ENCODE measurements around the gene GPC1.

GPC1 gene

DNA sequence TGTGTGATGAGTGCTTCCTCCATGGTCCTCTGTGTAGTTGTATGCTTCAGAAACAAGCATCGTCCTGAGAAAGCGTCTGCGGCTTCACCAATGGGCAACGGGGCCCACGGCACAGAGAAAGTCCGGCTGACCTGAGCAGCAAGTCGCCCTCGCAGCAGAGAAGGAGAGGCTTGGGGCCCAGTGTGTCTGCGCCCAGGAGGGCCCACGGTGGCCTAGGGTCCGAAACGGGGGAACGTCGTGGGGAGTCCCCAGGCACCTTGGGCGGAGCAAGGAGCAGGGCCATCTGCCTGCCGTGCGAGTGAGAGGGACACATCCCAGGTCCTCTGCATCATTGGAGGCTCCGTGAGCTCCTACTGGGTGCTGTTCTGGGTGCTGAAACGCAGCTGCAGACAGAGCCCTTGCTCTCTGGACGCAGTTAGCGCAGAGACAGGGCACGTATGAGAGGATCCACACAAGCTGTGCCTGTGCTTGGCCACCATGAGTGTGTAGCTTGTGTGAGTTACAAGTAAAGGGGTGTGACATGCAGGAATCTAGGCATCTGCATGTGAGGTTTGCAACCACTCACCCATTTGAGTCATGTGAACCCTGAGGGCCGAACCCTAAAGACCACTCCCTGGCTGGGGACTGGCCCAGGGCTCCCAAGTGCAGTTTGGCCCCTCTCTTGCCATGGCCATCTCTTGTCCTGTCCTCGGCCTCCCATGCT lies 10.6 kb downstream of the GPC1 start:
- no peak for DNase-seq (ENCODE audit: low spot score)

DNA sequence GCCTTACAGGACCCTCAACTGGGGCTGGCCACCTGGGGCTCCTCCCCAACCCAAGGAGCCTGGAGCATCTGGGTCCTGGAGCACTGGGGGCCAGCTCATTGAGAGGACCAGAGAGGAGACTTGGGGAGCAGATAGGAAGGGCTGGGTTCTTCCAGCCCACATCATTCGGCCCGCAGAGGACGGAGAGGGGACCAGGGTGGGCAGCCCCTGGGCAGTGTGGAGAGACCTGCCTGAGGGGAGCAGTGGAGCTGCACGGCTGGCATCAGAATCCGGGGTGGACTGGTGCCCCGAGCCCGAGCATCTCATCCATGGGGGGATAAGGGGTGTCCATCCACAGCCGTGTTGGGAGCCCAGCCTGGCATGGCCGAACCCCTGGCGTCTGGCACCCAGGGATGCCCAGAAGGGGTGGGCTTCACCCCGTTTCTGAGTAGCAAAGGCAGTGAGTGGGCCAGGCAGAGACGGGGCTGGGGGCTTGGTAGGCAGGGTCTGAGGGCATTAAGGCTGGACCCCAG lies 11.3 kb downstream of the GPC1 start:
- no peak for DNase-seq (ENCODE audit: low spot score)

DNA sequence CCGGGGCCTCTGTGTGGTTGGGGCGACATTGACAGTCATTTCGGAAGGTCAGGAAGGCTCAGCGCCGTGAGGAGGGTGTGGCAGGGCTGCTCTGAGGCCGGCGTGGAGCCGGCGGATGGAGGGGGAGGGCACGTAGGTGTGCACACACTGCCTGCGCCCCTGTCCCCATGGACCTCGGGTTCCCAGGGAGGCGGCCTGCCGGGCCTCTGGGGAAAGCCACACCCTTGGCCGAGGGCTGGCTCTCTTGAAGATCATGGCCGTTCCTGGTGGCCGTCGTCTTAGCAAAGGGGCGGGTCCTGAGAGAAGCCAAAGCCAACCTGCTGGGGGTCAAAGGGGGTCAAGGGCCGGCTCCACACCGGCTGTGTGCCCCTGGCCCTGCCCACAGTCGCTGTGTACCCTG lies 11.9 kb downstream of the GPC1 start:
- DNase-seq (ENCODE audit: low spot score): no peak

DNA sequence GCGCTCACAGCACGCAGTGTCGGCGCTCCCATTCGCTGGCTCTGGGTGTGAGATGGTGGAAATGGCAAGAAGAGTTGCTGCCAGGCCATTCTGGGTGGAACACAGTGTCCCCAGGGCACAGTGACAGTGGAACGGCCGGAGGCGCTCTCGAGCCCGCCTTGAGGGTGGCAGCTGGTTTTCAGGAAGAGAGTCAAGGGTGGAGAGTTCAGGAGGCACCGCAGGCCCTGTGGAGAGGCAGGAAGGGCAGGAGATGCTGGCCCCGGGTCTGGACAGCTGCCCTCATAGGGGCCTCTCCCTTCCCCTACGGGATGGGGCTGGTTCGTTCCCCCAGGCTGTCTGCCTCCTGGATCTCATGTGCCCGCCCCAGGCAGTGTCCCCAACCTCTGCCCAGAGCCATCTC lies 12.5 kb downstream of the GPC1 start:
- DNase-seq (ENCODE audit: low spot score): no peak

DNA sequence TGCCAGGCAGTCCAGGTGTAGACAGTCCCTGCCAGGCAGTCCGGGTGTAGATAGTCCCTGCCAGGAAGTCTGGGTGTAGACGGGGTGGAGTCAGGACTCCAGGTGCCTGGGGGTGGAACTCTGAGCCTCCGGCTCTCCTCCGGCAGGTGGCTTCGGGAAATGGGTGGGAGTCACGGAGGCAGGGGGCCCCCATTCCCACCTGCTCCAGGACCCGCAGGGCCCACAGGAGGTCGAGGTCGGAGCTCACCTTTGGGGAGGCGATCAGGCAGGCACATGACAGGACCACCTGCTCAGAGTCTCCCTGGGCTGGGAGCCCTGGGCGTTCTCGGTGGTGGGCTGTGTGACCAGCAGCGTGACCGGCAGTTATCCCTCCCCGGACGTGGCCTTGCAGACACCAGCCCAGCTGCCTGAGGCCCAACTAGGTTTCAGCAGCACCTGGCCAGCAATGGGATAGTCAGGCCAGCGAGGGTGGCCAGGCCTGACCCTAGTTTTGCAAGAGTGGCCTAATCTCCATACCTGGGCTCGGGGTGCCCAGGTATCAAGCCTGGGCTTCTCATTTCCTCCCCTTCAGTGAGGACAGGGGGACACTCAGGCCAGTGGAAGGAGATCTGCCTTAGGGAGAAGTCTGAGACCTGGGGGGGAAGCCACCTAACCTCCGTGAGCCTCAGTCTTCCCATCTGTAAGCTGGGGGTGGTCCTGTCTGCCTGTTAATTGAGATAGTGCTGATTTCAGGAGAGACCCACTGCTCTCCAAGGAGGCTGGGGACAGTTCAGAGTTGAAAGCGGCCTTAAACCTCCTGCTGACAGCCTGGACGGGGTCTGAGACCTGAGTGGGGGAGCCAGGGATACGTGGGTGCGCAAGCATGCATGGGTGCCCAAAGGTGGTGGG lies 13.2 kb downstream of the GPC1 start:
- no peak for DNase-seq (ENCODE audit: low spot score)

DNA sequence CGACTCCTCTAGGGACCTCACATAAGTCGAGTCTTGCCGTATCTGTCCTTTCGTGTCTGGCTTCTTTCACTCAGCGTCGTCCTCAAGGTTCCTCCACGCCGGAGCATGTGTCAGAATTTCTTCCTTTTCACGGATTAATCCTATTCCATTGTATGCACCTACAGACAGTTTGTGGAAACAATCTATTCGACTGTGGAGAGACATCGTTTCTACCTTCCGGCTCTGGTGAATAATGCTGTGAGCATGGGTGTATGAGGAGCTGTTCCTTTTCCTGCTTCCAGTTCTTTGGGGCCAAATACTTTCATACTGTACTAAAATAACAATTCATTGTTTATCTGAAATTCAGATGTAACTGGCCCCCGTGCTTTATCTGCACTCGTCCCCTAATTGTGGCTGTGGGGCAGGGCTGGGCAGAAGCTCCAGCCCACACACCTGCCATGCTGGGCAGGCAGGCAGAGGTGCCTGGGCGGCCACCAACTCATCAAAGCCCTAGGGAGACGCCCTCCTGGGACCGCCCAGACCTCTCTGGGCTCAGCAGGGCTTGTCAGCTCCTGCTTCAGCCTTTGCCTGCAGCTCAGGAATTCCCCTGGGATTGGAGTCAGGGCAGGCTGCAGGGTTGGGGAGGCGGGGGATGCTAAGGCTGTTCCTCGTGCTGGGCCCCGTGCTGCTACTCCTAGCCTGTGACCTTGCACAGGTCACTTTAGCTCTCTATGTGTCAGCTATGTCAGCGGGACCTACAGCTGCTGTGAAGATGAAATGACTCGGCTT lies 14.5 kb downstream of the GPC1 start:
- no peak for DNase-seq (ENCODE audit: low spot score)

DNA sequence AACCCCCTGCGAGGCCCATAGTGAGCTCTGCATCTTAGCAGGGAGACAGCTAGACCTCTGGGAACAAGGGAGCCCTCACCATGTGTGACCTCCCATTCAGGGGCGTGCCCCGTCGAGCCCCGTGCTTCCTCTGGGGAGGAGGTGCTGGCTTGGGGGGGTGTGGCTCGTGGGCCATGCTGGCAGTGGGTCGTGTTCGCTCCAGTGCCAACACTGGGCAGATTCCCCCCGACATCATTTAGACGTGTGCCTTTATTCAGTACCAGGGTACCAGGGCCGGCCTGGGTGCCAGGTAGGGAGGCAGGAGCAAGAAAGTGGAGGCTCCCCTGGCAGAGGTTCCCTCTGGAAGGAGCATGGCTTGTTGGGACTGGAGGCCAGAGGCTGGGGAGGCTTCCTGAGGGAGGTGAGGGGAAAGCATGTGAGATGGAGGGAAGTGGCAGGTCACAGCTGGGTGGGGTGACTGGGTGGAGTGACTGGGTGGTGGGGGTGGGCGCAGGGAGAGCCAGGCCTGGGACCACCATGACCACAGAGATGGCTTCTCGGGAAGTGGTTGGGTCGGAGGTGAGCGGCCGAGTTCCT lies 15.2 kb downstream of the GPC1 start:
- no peak for DNase-seq (ENCODE audit: low spot score)

DNA sequence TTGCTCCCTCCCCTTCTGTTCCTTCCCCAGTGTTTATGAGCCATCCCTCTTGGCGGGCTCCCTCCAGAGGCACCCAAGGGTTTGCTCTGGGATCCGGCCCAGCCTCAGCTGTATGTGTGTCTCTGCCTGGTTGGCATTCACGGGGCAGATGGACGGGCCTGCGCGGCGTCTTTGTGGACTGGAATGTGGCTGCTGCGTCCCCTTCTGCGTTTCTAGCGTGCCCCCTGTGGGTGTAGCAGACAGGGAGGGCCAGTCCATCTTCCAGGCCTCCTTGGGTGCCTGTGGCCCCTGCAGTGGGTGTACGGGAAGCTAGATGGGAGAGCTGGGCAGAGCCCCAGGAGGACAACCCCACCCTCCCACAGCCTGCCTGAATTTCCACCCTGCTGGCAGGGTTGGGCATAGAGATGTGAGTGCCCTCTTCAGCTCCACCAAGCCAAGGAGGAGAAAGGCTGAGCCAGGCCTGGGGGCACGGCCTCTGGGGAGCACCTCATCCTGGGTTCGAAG lies 15.7 kb downstream of the GPC1 start:
- no peak for DNase-seq (ENCODE audit: low spot score)

DNA sequence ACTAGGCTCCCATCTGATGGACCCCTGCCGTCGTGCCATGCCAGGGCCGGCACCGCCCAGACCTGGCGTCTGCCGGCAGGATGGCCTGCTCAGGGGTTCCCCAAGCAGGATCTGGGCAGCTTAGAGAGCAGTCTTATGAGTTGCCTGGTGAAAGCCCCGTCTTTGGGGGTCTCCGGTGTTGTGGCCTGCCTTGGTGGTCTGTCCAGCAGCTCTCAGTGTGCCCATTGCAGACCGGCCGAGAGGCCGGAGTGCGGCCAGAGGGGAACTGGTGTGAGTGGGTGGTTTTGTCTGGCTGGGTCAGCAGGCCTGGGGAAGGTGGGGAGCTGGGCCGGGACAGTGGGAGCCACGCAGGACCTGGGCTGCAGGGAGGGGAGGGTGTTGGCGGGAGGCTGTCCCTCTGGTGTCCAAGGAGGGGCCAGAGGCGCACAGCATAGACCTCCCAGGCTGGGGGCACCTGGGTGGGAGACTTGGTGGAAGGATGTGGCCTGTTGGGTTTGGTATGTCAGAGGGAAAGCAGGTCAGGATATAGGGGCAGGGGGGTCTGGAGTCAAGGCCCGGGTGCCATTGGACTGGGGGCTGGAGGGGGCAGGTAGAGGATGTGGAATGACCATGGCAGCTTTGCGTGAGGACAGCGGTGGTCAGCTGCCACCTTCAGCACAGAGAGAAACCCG lies 16.5 kb downstream of the GPC1 start:
- no peak for DNase-seq (ENCODE audit: low spot score)

DNA sequence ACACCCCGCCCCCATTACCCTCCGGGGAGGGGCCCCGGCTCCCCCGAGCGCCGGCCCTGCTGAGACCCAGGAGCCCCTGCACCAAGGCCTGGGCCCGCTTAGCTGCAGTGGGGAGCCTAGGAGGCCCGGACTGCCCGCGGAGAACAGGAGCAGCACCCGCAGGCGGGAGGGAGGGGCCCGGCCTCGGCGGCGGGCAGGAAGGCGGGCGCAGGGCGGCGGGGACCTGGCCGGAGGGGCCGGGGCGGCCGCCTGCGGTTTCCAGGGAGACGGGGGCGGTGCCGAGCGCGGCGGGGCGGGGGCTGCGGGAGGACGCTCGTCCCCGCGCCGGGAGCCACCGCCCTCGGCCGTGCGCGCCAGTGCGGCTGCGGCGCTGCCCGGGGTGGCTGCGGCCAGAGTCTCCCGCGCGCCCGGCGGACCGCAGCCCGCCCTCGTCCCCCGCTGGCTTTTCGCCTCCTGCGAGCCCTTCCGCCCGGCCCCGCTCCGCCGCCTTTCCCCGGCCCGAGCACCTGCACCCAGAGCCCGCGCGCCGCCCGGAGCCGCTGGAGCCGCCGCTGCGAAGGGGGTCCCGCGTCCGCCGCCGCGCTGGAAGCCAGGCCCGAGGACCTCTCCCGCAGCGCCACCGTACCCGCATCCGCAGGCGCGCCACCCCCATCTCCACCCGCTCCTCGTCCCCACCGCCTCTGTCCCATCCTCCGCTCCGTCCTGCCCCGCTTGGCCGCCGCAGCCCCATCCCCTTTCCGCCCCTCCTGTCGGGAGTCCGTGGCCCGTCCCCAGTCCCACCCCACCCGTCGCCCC lies 17.2 kb downstream of the GPC1 start:
- no peak for DNase-seq (ENCODE audit: low spot score)

DNA sequence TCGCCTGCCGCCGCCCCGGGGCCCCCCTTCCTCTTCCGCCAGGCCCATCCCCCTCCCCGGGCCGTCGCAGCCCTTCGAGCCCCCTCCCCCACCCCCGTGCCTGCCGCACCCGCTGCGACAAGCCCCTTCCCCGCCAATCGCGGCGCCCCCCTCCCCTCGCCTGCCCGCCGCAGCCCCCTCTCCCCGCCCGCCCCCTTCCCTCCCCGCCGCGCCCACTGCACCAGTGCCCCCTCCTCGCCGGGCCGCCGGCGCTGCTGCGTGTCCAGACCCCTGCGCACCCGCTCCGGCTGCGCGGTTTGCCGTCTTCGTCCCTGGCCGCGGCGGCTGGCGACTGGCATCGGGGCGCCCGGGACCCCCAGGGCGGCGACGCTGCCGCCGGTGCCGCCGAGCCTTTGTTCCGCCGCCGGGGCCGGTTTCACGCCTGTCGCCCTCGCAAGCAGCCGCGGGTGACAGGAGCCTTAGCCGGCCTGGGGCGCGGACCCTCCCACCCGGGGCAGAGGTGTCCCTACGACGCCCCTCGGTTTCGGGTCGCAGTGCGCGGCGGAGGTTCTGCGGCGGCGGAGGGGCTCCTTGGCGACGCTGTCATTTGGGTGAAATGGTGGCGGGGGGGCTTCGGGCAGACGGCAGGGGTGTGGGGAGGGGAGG lies 18.1 kb downstream of the GPC1 start:
- DNase-seq (ENCODE audit: low spot score): no peak

DNA sequence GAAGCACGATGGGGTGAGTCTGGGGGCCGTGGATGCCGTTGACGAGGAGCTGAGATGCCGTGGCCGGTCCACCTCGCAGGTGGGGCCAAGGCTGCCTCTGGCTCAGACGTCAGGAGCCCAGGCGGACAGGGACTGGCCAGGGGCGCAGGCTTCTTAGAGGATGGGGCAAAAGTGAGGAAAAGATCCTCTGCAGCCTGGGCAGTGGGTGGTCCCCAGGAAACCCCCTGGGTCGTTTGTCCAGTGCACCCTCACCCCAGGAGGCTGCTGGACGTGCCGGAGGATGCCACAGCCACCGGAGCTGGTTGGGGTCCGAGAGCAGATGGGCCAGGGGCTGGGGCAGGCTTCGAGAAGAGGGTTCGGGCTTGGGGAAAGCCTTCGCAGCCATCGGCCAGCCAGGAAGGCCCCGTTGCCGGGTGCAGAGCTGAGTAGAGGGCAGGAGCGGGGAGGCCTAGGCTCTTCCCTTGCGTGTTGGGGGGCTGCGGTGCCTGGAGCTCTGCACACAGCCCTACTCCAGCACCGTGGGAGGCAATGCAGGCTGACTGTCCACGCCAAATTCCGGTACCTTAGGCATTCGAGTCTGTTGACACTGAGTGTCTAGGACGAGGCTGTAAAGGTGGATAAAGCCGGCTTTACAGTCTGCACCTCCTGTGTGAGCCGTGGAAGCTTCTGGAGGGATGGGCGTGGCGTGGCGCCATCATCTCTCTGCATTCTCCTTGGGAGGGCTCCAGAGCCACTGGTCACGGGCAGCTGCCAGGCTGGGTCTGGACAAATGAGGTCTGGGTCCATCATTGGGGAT lies 18.8 kb downstream of the GPC1 start:
- DNase-seq (ENCODE audit: low spot score): no peak

DNA sequence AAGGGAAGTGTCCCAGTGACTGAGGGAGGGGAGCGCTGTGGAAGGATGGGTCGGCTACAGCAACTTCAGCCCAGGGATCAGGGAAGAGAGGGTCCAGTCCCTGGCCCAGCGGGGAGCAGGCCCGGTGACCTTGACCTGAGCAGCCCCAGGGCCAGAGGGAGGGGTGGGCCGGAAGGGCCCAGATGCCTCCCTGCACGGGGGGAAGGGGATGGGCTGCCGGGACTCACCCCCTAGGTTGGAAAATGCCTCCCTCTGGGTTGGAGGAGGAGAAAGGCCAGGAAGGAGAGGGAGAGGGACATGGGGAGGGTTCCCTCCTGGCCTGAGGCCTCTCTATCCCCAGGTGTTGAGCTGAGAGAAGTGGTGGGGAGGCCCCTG lies 19.8 kb downstream of the GPC1 start:
- DNase-seq (ENCODE audit: low spot score): no peak

DNA sequence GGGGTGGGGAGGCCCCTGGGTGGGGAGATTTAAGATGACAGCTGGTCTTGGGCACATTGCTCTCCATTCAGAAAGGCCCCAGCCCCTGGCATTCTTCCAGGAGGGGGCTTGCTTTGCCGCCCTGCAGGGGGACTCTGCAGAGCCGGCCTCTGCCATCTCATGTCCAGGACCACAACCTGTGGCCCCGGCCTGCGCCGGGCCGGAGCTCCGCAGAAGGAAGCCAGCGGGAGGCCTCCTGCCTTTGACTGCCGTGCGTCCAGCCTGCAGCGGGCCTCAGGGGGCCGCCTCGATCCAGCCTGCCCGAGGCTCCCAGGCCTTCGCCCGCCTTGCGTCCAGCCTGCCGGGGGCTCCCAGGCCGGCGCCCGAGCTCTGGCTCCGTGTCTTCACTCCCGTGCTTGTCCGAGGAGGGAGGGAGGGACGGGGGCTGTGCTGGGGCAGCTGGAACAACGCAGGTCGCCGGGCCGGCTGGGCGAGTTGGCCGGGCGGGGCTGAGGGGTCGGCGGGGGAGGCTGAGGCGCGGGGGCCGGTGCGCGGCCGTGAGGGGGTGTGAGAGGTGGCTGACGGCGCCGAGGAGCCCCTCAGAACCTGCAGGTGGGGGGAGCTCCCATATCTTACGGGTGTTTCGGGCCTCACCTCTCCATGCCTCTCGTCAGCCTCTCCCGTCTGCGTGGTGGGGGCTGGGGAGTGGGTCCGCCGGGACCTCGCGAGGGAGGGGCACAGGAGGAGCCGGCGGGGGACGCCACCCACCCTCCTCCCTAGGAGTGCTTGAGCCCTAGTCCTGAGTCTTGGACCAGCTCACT lies 20.4 kb downstream of the GPC1 start:
- DNase-seq (ENCODE audit: low spot score): no peak

DNA sequence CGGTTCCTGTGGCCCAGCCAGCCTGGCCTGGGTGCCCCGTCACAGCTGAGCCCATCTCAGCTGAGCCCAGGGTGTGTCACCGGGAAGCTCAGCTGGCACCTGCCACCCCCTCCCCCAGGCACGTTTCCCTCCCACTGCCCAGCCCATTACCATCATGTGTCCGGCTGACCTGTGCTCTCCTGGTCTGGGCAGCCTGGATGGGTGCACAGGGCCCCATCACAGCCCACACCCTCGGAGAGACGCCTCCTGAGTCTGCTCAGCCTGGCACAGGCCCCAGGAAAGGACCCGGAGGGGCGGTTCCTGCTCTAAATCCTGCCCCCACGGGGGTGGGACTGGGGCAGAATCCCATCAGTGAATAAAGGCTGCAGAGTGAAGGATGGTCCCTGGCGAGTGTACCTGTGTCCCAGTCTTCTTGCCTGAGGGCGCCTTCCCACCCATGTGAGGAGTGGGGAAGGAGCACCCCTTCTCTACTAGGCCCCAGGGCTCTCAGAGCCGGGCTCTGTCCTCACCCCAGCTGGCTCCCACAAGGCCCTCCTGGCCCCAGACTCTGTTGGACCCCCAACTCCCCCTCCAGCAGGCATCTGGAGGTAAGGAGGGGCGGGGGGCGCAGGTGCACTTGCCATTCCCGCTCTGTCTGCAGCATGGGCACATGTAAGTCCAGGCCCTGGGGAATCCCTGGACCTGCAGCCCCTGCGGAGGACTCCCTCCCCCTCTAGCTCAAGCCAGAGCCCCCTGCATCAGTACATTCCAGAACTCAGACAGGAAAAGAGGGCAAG lies 21.2 kb downstream of the GPC1 start:
- DNase-seq (ENCODE audit: low spot score): no peak

DNA sequence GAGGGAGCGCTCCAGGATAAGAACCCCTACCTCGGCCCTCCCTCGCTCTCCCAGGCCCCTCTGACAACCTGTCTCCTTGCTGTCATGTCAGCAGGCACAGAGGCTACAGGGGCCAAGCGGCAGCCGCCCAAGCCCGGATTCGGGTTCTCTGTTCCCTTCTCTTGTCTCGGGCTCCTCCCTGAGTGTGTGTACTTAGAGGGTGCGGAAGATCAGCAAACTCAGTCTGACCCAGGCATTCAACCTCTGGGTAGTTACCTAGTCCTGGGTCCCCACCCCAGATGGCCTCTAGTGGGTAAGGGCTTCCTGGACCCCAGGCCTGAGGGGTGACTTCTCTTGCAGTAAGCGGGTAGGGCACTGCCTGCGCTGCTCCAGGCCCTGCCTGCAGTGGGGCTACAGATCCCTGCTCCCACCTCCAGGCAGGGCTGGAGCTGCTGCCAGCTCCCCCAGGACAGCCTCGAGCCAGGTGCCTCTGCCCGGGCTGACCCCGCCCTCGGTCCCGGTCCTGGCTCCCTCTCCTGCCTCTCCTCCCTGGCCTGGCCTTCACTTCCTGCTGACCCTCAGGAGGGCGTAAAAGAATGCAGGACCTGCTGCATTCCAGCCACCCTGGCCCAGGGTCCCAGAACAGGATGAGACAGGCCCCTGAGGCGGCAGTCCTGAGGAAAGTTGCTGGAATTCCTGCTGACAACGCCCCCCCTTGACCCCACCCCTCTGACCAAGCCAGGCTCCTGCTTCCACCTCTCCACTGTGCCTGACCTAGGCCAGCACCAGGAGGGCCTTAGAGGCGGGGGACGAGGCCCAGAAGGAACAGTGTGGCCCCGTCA lies 22.0 kb downstream of the GPC1 start:
- DNase-seq (ENCODE audit: low spot score): no peak

Measured in CD4-positive, alpha-beta T cell treated with Interleukin-15 for 4 hours (primary cell).